Activated CD8-positive, alpha-beta memory T cell treated with anti-CD3 and anti-CD28 coated beads, Interleukin-2, amount 50 U/mL, for 24 hours (primary cell): Measurements from ENCODE around the gene MRPL49.
"Not testable (repeated sequence)": the region's sequence is repeated elsewhere in the genome, so short reads cannot be mapped to it uniquely, and the experiment has no call there.

Experiments
- DNase-seq: peaks from one replicate; pipeline ENCODE4 v3.0.0-alpha.2; 2020; ENCODE audit errors: extremely low read depth

MRPL49 gene

GRCh38 chr11:65165410-65166317 is 43.5 kb downstream of the MRPL49 start:
- DNase-seq, result no peak

GRCh38 chr11:65166893-65167292 is 44.8 kb downstream of the MRPL49 start:
- no peak for DNase-seq

DNA sequence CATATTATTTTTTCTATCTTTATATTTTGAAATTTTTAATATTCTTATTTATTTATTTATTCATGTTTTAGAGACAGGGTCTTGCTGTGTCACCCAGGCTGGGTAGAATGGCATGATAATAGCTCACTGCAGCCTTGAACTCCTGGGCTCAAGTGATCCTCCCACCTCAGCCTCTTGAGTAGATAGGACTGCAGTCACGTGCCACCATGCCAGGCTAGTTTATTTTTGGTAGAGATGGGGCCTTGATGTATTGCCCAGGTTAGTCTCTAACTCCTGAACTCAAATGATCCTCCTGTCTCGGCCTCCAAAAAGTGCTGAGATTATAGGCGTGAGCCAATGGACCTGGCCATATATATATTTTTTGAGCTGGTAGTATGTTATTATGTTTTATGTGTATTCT is 45.5 kb downstream of the MRPL49 start:
- no peak for DNase-seq

DNA sequence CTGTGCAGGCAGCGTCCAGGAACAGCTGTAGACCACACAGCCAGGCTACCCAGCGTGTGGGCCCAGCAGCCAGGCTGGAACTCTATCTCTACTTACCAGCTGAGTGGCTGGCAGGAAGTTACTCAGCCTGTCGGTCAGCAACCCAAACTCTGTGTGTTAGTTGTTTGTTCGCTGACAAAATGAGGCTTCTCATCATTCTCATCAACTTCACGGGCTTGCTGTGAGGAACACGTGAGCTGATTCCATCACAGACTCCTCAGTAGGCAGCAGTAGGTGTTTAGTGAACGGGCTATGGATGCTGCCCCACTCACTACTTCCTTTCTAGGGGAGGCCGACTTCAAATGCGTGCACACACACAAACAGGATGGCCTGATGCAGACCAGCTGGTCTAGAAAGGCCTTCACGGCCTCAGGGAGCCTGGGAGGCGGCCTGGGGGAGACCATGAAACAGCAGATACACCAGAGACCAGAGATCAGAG is 47.1 kb downstream of the MRPL49 start:
- DNase-seq, result no peak

- no peak for DNase-seq
These were observed 48.0 kb downstream of the MRPL49 start, which contains the start of gene SPDYC for GRCh38 chr11:65170058-65170534. SPDYC (plus strand) TSS chr11:65170233; CDS start chr11:65171358, 1,125 bp downstream.

GRCh38 chr11:65172600-65172999 is 50.5 kb downstream of the MRPL49 start:
- no peak for DNase-seq

DNA sequence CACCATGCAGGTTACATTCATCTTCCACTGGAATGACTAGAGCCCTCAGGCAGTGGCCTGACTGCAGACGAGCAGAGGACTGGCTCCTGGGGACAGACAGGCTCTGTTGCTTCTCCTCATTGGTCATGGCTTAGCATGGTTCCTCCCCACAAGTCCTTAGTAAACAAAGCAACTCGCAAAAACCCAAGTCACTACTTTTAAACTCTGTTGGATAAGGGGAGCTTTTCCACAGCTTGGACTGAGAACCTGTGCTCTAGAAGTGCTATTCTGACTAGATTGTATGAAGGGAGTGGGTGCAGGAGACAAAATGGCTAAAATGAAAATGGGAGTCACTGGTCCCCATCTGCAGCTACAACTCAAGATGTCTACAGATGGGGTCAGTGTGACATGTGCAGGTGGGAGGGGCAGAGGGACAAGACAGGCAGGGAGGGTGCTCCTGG is 52.5 kb downstream of the MRPL49 start:
- DNase-seq, result not testable (repeated sequence)
